GM23338 (cell line): ENCODE results near the gene LCLAT1. TPM values are rescaled to one million over a fixed set of nuclear protein-coding genes. Genes with fewer than 3 reads are reported as not detected.

Experiments used
- ATAC-seq: fragments of 200-7000 bp; cut with Tn5 transposase; 3 replicates; pipeline ENCODE4 v1.9.1; 2020
- DNase-seq: peaks from one replicate; pipeline ENCODE4 v3.0.0-alpha.2; 2015; ENCODE audit warnings: low spot score
- H2AFZ ChIP-seq: fragments of 200-600 bp; sonication (generic); 2 replicates; pipeline ENCODE4 v1.8.0; 2016; ENCODE audit warnings: antibody characterized with exemption, mild to moderate bottlenecking, moderate library complexity
- H3F3A ChIP-seq: fragments of 200-600 bp; sonication (generic); replicated peaks from 2 replicates; pipeline ENCODE4 v1.8.0; 2017; ENCODE audit warnings: antibody characterized with exemption, mixed run types, low read depth
- H3K27ac ChIP-seq: fragments of 200-600 bp; sonication (generic); 2 replicates; pipeline ENCODE4 v1.6.1; 2016; ENCODE audit warnings: low read depth
- H3K27me3 ChIP-seq: fragments of 200-600 bp; sonication (generic); 2 replicates; pipeline ENCODE4 v1.8.0; 2016; ENCODE audit warnings: mild to moderate bottlenecking, mixed run types, moderate library complexity; ENCODE audit not compliant: insufficient read depth
- H3K36me3 ChIP-seq: fragments of 200-600 bp; sonication (generic); 2 replicates; pipeline ENCODE4 v1.8.0; 2016; ENCODE audit warnings: mild to moderate bottlenecking; ENCODE audit not compliant: insufficient read depth
- H3K4me1 ChIP-seq: fragments of 200-600 bp; sonication (generic); 2 replicates; pipeline ENCODE4 v1.8.0; 2016; ENCODE audit warnings: mild to moderate bottlenecking, moderate library complexity; ENCODE audit not compliant: insufficient read depth
- H3K4me2 ChIP-seq: fragments of 200-600 bp; sonication (generic); 2 replicates; pipeline ENCODE4 v1.7.1; 2017; ENCODE audit warnings: mixed run types
- H3K4me3 ChIP-seq: fragments of 200-600 bp; sonication (generic); 2 replicates; pipeline ENCODE4 v1.6.1; 2016; ENCODE audit warnings: mixed run types
- H3K79me2 ChIP-seq: fragments of 200-600 bp; sonication (generic); replicated peaks from 2 replicates; pipeline ENCODE4 v1.8.0; 2017; ENCODE audit warnings: mild to moderate bottlenecking; ENCODE audit not compliant: insufficient read depth
- H3K9me2 ChIP-seq: fragments of 200-600 bp; sonication (generic); 2 replicates; pipeline ENCODE4 v1.8.0; 2017; ENCODE audit not compliant: insufficient read depth
- H4K20me1 ChIP-seq: fragments of 200-600 bp; sonication (generic); replicated peaks from 2 replicates; pipeline ENCODE4 v1.8.0; 2017; ENCODE audit warnings: mild to moderate bottlenecking; ENCODE audit not compliant: insufficient read depth
- H3K27ac Mint-ChIP-seq: 2 replicates; pipeline ENCODE4 v1.8.0; 2020; ENCODE audit warnings: inconsistent platforms, mild to moderate bottlenecking, moderate library complexity, mixed read lengths
- H3K27me3 Mint-ChIP-seq: 3 replicates; pipeline ENCODE4 v1.8.0; 2022; ENCODE audit warnings: low read depth, mild to moderate bottlenecking, moderate library complexity, mixed read lengths, inconsistent platforms; ENCODE audit not compliant: insufficient read depth, poor library complexity
- H3K36me3 Mint-ChIP-seq: 3 replicates; pipeline ENCODE4 v1.8.0; 2021; ENCODE audit warnings: low read depth, mild to moderate bottlenecking, inconsistent platforms, moderate library complexity, mixed read lengths
- H3K4me1 Mint-ChIP-seq: 3 replicates; pipeline ENCODE4 v1.8.0; 2020; ENCODE audit warnings: mild to moderate bottlenecking, inconsistent platforms, mixed read lengths
- H3K4me3 Mint-ChIP-seq: 3 replicates; pipeline ENCODE4 v1.8.0; 2021; ENCODE audit warnings: moderate library complexity, mild to moderate bottlenecking, inconsistent platforms, mixed read lengths
- H3K9me3 Mint-ChIP-seq: 3 replicates; pipeline ENCODE4 v1.8.0; 2020; ENCODE audit warnings: moderate library complexity, mild to moderate bottlenecking, inconsistent platforms, mixed read lengths
- POLR2AphosphoS5 ChIP-seq: IDR thresholded peaks from 2 replicates; pipeline ENCODE4 v1.6.1; 2016; ENCODE audit warnings: antibody characterized with exemption, low read depth
- REST ChIP-seq: IDR thresholded peaks from one replicate; pipeline ENCODE4 v1.6.1; 2018; ENCODE audit warnings: antibody characterized with exemption; ENCODE audit not compliant: unreplicated experiment
- STAT1 ChIP-seq: IDR thresholded peaks from one replicate; pipeline ENCODE4 v1.6.1; 2016; ENCODE audit warnings: antibody characterized with exemption; ENCODE audit not compliant: unreplicated experiment
- ZNF462 ChIP-seq: fragments of 250-450 bp; sonication (Bioruptor Pico); IDR thresholded peaks from 2 replicates; pipeline ENCODE4 v1.5.0; 2020; ENCODE audit warnings: mild to moderate bottlenecking, moderate library complexity
- polyA plus RNA-seq: library from polyadenylated mRNA; unstranded; fragments of >200 nt; fragmentation: Nextera tagmentation; extraction: Ambion mirVana; gene quantifications from 2 replicates; pipeline ENCODE4 v1.2.1, GENCODE V29; 2016
- total RNA-seq: library from RNA; depleted of rRNA; stranded (reverse); fragments of >200 nt; shearing (Covaris generic); gene quantifications from 2 replicates; pipeline ENCODE4 v1.2.3, GENCODE V29; 2014

LCLAT1 gene
- total and polyA plus RNA-seq, 2 experiments from 2014 or later = 11.5 to 30.1 TPM

- TF ChIP-seq ZNF462 (CRISPR knock-in tag) = no peak
Observed at GRCh38 chr2:30549096-30549495, 102.0 kb downstream of the LCLAT1 start (continued).

GRCh38 chr2:30559544-30560275, 112.7 kb downstream of the LCLAT1 start:
- no peaks in the 10 kb centered on the region for H3K36me3 ChIP-seq
- no peak for TF ChIP-seq STAT1
- TF ChIP-seq ZNF462 (CRISPR knock-in tag) = no peak
- no peak for TF ChIP-seq REST
- TF ChIP-seq POLR2AphosphoS5 = no peak

More at GRCh38 chr2:30559544-30560275, 112.7 kb downstream of the LCLAT1 start:
- H3K4me1 Mint-ChIP-seq = 0 out of 3 replicates have a peak, but pooled peaks cover 3% of the 10 kb centered on the region
- no peak overlapping the region for H3K27ac ChIP-seq
- no peaks in the 10 kb centered on the region for H3K4me1 ChIP-seq
- H3K4me3 Mint-ChIP-seq = no peak overlapping the region
- H3K9me2 ChIP-seq = no peaks in the 10 kb centered on the region
- H3F3A ChIP-seq = no peaks in the 10 kb centered on the region
- H3K4me3 ChIP-seq = no peak overlapping the region
- no peaks in the 10 kb centered on the region for H3K27me3 ChIP-seq
- no peak for ATAC-seq
- H3K9me3 Mint-ChIP-seq = no peaks in the 10 kb centered on the region
- H3K79me2 ChIP-seq = no peaks in the 10 kb centered on the region; the same call in none of the 2 replicates
- no peaks in the 10 kb centered on the region for H3K27me3 Mint-ChIP-seq
- H3K27ac Mint-ChIP-seq = no peak overlapping the region; the same call in 1 of the 2 replicates
- 0 out of 2 replicates have a peak, but pooled peaks cover 4% of the 10 kb centered on the region for H4K20me1 ChIP-seq
- no peak for DNase-seq
- H2AFZ ChIP-seq = no peak overlapping the region
- H3K36me3 Mint-ChIP-seq = no peaks in the 10 kb centered on the region
- no peak overlapping the region for H3K4me2 ChIP-seq
